PC-9 (cell line): Measurements from ENCODE around the gene HSPA2.

Experiments
- CTCF ChIP-seq: fragments of 200-600 bp; sonication (generic); conservative IDR thresholded peaks from 2 replicates; pipeline ENCODE4 v1.6.1; 2017; ENCODE audit warnings: mixed run types, antibody characterized with exemption, mild to moderate bottlenecking, moderate library complexity
- EZH2 ChIP-seq: fragments of 200-600 bp; sonication (generic); IDR thresholded peaks from 2 replicates; pipeline ENCODE4 v1.8.0; 2017; ENCODE audit warnings: antibody characterized with exemption, low read depth

DNA sequence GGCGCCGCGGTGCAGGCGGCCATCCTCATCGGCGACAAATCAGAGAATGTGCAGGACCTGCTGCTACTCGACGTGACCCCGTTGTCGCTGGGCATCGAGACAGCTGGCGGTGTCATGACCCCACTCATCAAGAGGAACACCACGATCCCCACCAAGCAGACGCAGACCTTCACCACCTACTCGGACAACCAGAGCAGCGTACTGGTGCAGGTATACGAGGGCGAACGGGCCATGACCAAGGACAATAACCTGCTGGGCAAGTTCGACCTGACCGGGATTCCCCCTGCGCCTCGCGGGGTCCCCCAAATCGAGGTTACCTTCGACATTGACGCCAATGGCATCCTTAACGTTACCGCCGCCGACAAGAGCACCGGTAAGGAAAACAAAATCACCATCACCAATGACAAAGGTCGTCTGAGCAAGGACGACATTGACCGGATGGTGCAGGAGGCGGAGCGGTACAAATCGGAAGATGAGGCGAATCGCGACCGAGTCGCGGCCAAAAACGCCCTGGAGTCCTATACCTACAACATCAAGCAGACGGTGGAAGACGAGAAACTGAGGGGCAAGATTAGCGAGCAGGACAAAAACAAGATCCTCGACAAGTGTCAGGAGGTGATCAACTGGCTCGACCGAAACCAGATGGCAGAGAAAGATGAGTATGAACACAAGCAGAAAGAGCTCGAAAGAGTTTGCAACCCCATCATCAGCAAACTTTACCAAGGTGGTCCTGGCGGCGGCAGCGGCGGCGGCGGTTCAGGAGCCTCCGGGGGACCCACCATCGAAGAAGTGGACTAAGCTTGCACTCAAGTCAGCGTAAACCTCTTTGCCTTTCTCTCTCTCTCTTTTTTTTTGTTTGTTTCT, 1.7 kb downstream of the HSPA2 start:
- TF ChIP-seq CTCF = no peak
- no peak for TF ChIP-seq EZH2
